HEK293 (cell line): Measurements from ENCODE around the gene AHSA1.

Experiments used
- CTCF ChIA-PET: fragments of 350-600 bp; formaldehyde crosslinking; extraction: SDS; loops from one replicate; lab custom pipeline; 2021; ENCODE audit warnings: antibody characterized with exemption; lab: Yijun Ruan, JAX
- POLR2A ChIA-PET: fragments of 300-600 bp; formaldehyde crosslinking; extraction: SDS; loops from one replicate; lab custom pipeline; 2020; ENCODE audit warnings: antibody characterized with exemption, inconsistent platforms; lab: Yijun Ruan, JAX
- H3K27ac ChIP-seq: fragments of 200-500 bp; sonication (Bioruptor generic); 2 replicates; pipeline ENCODE4 v1.5.1; 2014; ENCODE audit warnings: low read depth, low read length, control low read depth, inconsistent platforms; ENCODE audit errors: extremely low read depth
- H3K36me3 ChIP-seq, 2 experiments: fragments of 200-500 bp in 1 of 2; sonication (Bioruptor generic) in 1 of 2; 1 replicate in 1 of 2; 2 replicates in 1 of 2; pipeline ENCODE4 v1.5.1; 2014 to 2017; ENCODE audit warnings: inconsistent platforms in 2 of 2, low read length in 2 of 2; ENCODE audit not compliant: control insufficient read depth in 2 of 2, insufficient read depth in 1 of 2
- H3K4me1 ChIP-seq: fragments of 200-500 bp; sonication (Bioruptor generic); 2 replicates; pipeline ENCODE4 v1.5.1; 2014; ENCODE audit warnings: mild to moderate bottlenecking, low read length, inconsistent platforms; ENCODE audit not compliant: control insufficient read depth, insufficient read depth
- H3K4me3 ChIP-seq: 2 replicates; pipeline ENCODE4 v1.5.1; 2011; ENCODE audit warnings: low read depth, mild to moderate bottlenecking, control low read depth, low read length, moderate library complexity
- H3K9me3 ChIP-seq: fragments of 200-500 bp; sonication (Bioruptor generic); 2 replicates; pipeline ENCODE4 v1.5.1; 2014; ENCODE audit warnings: low read depth, low read length, inconsistent platforms; ENCODE audit not compliant: control insufficient read depth, insufficient read depth
- BCL11B ChIP-seq: fragments of 450-650 bp; formaldehyde crosslinking; IDR thresholded peaks from 2 replicates; pipeline ENCODE4 v1.5.1; 2016; ENCODE audit warnings: low read depth, missing biosample characterization, missing genetic modification characterization
- EGR2 ChIP-seq: fragments of 450-650 bp; formaldehyde crosslinking; IDR thresholded peaks from 2 replicates; pipeline ENCODE4 v1.5.1; 2016; ENCODE audit warnings: low read depth, missing biosample characterization, missing genetic modification characterization
- FEZF1 ChIP-seq: fragments of 450-650 bp; formaldehyde crosslinking; IDR thresholded peaks from 2 replicates; pipeline ENCODE4 v1.5.1; 2016; ENCODE audit warnings: missing biosample characterization, missing genetic modification characterization
- GLIS2 ChIP-seq: fragments of 450-650 bp; formaldehyde crosslinking; IDR thresholded peaks from 2 replicates; pipeline ENCODE4 v1.5.1; 2016; ENCODE audit warnings: missing biosample characterization, missing genetic modification characterization
- KLF8 ChIP-seq: fragments of 450-650 bp; formaldehyde crosslinking; IDR thresholded peaks from 2 replicates; pipeline ENCODE4 v1.5.1; 2016; ENCODE audit warnings: missing biosample characterization, missing genetic modification characterization
- KLF9 ChIP-seq: fragments of 450-650 bp; formaldehyde crosslinking; IDR thresholded peaks from 2 replicates; pipeline ENCODE4 v1.5.1; 2016; ENCODE audit warnings: missing biosample characterization, missing genetic modification characterization, low read depth
- MEIS1 ChIP-seq: sonication (generic); formaldehyde crosslinking; IDR thresholded peaks from 2 replicates; pipeline ENCODE4 v1.8.1; 2022; ENCODE audit warnings: missing genetic modification reagents, mild to moderate bottlenecking, borderline replicate concordance
- MYNN ChIP-seq: fragments of 450-650 bp; formaldehyde crosslinking; IDR thresholded peaks from 2 replicates; pipeline ENCODE4 v1.5.1; 2016; ENCODE audit warnings: missing biosample characterization, missing genetic modification characterization, borderline replicate concordance
- MZF1 ChIP-seq: fragments of 450-650 bp; formaldehyde crosslinking; IDR thresholded peaks from 2 replicates; pipeline ENCODE4 v1.5.1; 2017; ENCODE audit warnings: missing biosample characterization, missing genetic modification characterization, borderline replicate concordance
- WT1 ChIP-seq: fragments of 450-650 bp; formaldehyde crosslinking; IDR thresholded peaks from 2 replicates; pipeline ENCODE4 v1.5.1; 2016; ENCODE audit warnings: missing biosample characterization, missing genetic modification characterization
- ZBTB17 ChIP-seq: fragments of 450-650 bp; formaldehyde crosslinking; IDR thresholded peaks from 2 replicates; pipeline ENCODE4 v1.5.1; 2016; ENCODE audit warnings: missing biosample characterization, missing genetic modification characterization
- ZBTB8A ChIP-seq: fragments of 450-650 bp; formaldehyde crosslinking; IDR thresholded peaks from 2 replicates; pipeline ENCODE4 v1.5.1; 2016; ENCODE audit warnings: missing biosample characterization, missing genetic modification characterization
- ZNF138 ChIP-seq: fragments of 450-650 bp; formaldehyde crosslinking; IDR thresholded peaks from 2 replicates; pipeline ENCODE4 v1.5.1; 2016; ENCODE audit warnings: missing biosample characterization, missing genetic modification characterization, borderline replicate concordance
- ZNF16 ChIP-seq: fragments of 450-650 bp; formaldehyde crosslinking; IDR thresholded peaks from 2 replicates; pipeline ENCODE4 v1.5.1; 2016; ENCODE audit warnings: low read depth, missing biosample characterization, missing genetic modification characterization
- ZNF174 ChIP-seq: fragments of 450-650 bp; formaldehyde crosslinking; IDR thresholded peaks from 2 replicates; pipeline ENCODE4 v1.5.0; 2017; ENCODE audit warnings: missing biosample characterization, mild to moderate bottlenecking, missing genetic modification characterization
- ZNF292 ChIP-seq: fragments of 450-650 bp; formaldehyde crosslinking; IDR thresholded peaks from 2 replicates; pipeline ENCODE4 v1.5.1; 2016; ENCODE audit warnings: low read depth, missing biosample characterization, missing genetic modification characterization, borderline replicate concordance
- ZNF302 ChIP-seq: fragments of 450-650 bp; formaldehyde crosslinking; IDR thresholded peaks from 2 replicates; pipeline ENCODE4 v1.5.1; 2016; ENCODE audit warnings: missing biosample characterization, missing genetic modification characterization, low read depth
- ZNF324 ChIP-seq: fragments of 450-650 bp; formaldehyde crosslinking; IDR thresholded peaks from 2 replicates; pipeline ENCODE4 v1.5.1; 2016; ENCODE audit warnings: missing biosample characterization, missing genetic modification characterization
- ZNF501 ChIP-seq: fragments of 450-650 bp; formaldehyde crosslinking; IDR thresholded peaks from 2 replicates; pipeline ENCODE4 v1.5.1; 2016; ENCODE audit warnings: missing biosample characterization, missing genetic modification characterization
- ZNF549 ChIP-seq: fragments of 450-650 bp; IDR thresholded peaks from 2 replicates; pipeline ENCODE4 v1.5.1; 2018; ENCODE audit warnings: missing biosample characterization, missing genetic modification characterization, mild to moderate bottlenecking, inconsistent platforms, moderate library complexity
- ZNF561 ChIP-seq: fragments of 450-650 bp; IDR thresholded peaks from 2 replicates; pipeline ENCODE4 v1.5.1; 2018; ENCODE audit warnings: missing biosample characterization, missing genetic modification characterization, borderline replicate concordance
- ZNF600 ChIP-seq: fragments of 450-650 bp; formaldehyde crosslinking; IDR thresholded peaks from 2 replicates; pipeline ENCODE4 v1.5.1; 2016; ENCODE audit warnings: missing biosample characterization, missing genetic modification characterization
- ZNF664 ChIP-seq: fragments of 450-650 bp; formaldehyde crosslinking; IDR thresholded peaks from 2 replicates; pipeline ENCODE4 v1.5.1; 2016; ENCODE audit warnings: missing biosample characterization, missing genetic modification characterization
- ZNF837 ChIP-seq: fragments of 450-650 bp; formaldehyde crosslinking; IDR thresholded peaks from 2 replicates; pipeline ENCODE4 v1.5.1; 2016; ENCODE audit warnings: missing biosample characterization, missing genetic modification characterization
- ZSCAN16 ChIP-seq: fragments of 450-650 bp; formaldehyde crosslinking; IDR thresholded peaks from 2 replicates; pipeline ENCODE4 v1.5.1; 2016; ENCODE audit warnings: missing biosample characterization, missing genetic modification characterization
- TF ChIP-seq, protein P1 (sequence below): fragments of 450-650 bp; formaldehyde crosslinking; IDR thresholded peaks from 2 replicates; pipeline ENCODE4 v1.5.1; 2017; ENCODE audit warnings: missing biosample characterization, missing genetic modification characterization
- TF ChIP-seq, protein P2 (sequence below): fragments of 450-650 bp; formaldehyde crosslinking; IDR thresholded peaks from 2 replicates; pipeline ENCODE4 v1.5.1; 2017; ENCODE audit warnings: missing biosample characterization, missing genetic modification characterization
- TF ChIP-seq, protein P3 (sequence below): fragments of 450-650 bp; formaldehyde crosslinking; IDR thresholded peaks from 2 replicates; pipeline ENCODE4 v1.5.1; 2017; ENCODE audit warnings: missing biosample characterization, missing genetic modification characterization
- TF ChIP-seq, protein P4 (sequence below): fragments of 450-650 bp; formaldehyde crosslinking; IDR thresholded peaks from 2 replicates; pipeline ENCODE4 v1.5.1; 2017; ENCODE audit warnings: missing biosample characterization, missing genetic modification characterization
- TF ChIP-seq, protein P5 (sequence below): fragments of 450-650 bp; formaldehyde crosslinking; IDR thresholded peaks from 2 replicates; pipeline ENCODE4 v1.5.1; 2016; ENCODE audit warnings: missing biosample characterization, missing genetic modification characterization

AHSA1 gene

DNA sequence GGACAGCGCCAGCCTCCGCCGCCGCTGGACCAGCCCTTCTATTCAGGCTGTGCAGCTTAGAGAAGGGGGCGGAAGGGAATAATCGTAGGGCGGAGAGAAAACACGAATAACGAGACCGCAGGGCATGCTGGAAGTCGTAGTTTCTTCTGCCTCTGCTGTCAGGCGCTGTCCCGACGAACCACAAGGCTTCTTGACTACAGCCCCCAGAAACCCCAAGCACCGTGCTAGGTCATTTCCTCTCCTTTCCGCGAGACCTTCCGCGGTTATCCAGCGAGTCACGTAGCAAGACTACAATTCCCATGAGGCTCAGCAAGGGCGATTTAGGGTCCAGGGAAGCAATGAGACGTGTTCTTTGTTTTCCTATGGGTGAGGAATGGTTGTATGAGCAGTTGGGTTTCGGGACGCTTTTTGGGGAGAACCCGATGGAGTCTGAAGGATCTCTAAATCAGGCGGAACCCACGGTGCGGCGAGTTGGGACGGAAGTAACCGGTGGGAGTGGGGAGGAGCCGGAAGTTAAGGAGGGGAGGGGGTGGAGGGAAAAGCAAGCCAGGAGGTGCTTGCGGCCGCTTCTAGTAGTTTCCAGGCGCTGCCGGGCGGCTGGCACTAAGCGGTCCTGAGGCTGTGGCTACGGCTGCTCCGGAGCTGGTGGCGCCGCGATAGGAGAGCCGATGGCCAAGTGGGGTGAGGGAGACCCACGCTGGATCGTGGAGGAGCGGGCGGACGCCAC lies at the start of gene AHSA1, which contains the start of gene VIPAS39:
TSS of gene AHSA1 (plus strand) at position 572 of the 727 bp plus-strand sequence. CDS start at position 669, 97 bp downstream.
TSS of gene VIPAS39 (minus strand) at position 80 of the 727 bp plus-strand sequence. CDS start 3,499 bp downstream, outside the sequence.
- peaks cover 4% of the 10 kb centered on the region for H3K4me1 ChIP-seq
- ChIA-PET POLR2A (interaction anchor here (0.6 to 2.6 kb wide), 12 partner anchors 12 to 306 kb away, joined by 3 to 18 read pairs (median 3); partner anchors contain the start of genes GSTZ1, ISM2, POMT2 and SAMD15), CTCF (interaction anchor here (0.6 to 1.5 kb wide), 4 partner anchors 25 to 250 kb away, joined by 3 to 6 read pairs (median 4); partner anchors contain the start of genes ALKBH1 and SLIRP)
- H3K36me3 ChIP-seq, result peaks cover 29 to 43% of the 10 kb centered on the region in 2 experiments
- peak within 1 kb of the TSS; percentile 90 for H3K27ac ChIP-seq
- no peaks in the 10 kb centered on the region for H3K9me3 ChIP-seq
- peak within 1 kb of the TSS; percentile 90 for H3K4me3 ChIP-seq
- TF ChIP-seq ZNF138 (tag by site-specific recombination), result no peak
- TF ChIP-seq, protein P1, sequence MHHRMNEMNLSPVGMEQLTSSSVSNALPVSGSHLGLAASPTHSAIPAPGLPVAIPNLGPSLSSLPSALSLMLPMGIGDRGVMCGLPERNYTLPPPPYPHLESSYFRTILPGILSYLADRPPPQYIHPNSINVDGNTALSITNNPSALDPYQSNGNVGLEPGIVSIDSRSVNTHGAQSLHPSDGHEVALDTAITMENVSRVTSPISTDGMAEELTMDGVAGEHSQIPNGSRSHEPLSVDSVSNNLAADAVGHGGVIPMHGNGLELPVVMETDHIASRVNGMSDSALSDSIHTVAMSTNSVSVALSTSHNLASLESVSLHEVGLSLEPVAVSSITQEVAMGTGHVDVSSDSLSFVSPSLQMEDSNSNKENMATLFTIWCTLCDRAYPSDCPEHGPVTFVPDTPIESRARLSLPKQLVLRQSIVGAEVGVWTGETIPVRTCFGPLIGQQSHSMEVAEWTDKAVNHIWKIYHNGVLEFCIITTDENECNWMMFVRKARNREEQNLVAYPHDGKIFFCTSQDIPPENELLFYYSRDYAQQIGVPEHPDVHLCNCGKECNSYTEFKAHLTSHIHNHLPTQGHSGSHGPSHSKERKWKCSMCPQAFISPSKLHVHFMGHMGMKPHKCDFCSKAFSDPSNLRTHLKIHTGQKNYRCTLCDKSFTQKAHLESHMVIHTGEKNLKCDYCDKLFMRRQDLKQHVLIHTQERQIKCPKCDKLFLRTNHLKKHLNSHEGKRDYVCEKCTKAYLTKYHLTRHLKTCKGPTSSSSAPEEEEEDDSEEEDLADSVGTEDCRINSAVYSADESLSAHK (tag by site-specific recombination), result peak; percentile 77; the same call in 1 of the 2 replicates
- no peak for TF ChIP-seq ZNF549 (tag by site-specific recombination)
- TF ChIP-seq, protein P2, sequence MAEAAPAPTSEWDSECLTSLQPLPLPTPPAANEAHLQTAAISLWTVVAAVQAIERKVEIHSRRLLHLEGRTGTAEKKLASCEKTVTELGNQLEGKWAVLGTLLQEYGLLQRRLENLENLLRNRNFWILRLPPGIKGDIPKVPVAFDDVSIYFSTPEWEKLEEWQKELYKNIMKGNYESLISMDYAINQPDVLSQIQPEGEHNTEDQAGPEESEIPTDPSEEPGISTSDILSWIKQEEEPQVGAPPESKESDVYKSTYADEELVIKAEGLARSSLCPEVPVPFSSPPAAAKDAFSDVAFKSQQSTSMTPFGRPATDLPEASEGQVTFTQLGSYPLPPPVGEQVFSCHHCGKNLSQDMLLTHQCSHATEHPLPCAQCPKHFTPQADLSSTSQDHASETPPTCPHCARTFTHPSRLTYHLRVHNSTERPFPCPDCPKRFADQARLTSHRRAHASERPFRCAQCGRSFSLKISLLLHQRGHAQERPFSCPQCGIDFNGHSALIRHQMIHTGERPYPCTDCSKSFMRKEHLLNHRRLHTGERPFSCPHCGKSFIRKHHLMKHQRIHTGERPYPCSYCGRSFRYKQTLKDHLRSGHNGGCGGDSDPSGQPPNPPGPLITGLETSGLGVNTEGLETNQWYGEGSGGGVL, result peak; percentile 47
- no peak for TF ChIP-seq ZNF302 (tag by site-specific recombination)
- TF ChIP-seq, protein P3, sequence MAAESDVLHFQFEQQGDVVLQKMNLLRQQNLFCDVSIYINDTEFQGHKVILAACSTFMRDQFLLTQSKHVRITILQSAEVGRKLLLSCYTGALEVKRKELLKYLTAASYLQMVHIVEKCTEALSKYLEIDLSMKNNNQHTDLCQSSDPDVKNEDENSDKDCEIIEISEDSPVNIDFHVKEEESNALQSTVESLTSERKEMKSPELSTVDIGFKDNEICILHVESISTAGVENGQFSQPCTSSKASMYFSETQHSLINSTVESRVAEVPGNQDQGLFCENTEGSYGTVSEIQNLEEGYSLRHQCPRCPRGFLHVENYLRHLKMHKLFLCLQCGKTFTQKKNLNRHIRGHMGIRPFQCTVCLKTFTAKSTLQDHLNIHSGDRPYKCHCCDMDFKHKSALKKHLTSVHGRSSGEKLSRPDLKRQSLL (tag by site-specific recombination), result no peak
- no peak for TF ChIP-seq ZNF292 (tag by site-specific recombination)
- TF ChIP-seq MZF1, result no peak
- TF ChIP-seq MEIS1 (CRISPR knock-in tag), result no peak
- TF ChIP-seq ZBTB17, result peak; percentile 88
- TF ChIP-seq ZNF664 (tag by site-specific recombination), result no peak
- no peak for TF ChIP-seq BCL11B (tag by site-specific recombination)
- no peak; the same call in 1 of the 2 replicates for TF ChIP-seq WT1 (tag by site-specific recombination)
- TF ChIP-seq ZNF174 (tag by site-specific recombination), result no peak
- no peak; the same call in none of the 2 replicates for TF ChIP-seq ZBTB8A (tag by site-specific recombination)
- TF ChIP-seq ZNF837 (tag by site-specific recombination), result no peak
- 0 out of 2 replicates have a peak, but pooled peaks have one; percentile 6 for TF ChIP-seq ZNF600 (tag by site-specific recombination)
- TF ChIP-seq, protein P4, sequence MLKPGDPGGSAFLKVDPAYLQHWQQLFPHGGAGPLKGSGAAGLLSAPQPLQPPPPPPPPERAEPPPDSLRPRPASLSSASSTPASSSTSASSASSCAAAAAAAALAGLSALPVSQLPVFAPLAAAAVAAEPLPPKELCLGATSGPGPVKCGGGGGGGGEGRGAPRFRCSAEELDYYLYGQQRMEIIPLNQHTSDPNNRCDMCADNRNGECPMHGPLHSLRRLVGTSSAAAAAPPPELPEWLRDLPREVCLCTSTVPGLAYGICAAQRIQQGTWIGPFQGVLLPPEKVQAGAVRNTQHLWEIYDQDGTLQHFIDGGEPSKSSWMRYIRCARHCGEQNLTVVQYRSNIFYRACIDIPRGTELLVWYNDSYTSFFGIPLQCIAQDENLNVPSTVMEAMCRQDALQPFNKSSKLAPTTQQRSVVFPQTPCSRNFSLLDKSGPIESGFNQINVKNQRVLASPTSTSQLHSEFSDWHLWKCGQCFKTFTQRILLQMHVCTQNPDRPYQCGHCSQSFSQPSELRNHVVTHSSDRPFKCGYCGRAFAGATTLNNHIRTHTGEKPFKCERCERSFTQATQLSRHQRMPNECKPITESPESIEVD, result no peak
- TF ChIP-seq, protein P5, sequence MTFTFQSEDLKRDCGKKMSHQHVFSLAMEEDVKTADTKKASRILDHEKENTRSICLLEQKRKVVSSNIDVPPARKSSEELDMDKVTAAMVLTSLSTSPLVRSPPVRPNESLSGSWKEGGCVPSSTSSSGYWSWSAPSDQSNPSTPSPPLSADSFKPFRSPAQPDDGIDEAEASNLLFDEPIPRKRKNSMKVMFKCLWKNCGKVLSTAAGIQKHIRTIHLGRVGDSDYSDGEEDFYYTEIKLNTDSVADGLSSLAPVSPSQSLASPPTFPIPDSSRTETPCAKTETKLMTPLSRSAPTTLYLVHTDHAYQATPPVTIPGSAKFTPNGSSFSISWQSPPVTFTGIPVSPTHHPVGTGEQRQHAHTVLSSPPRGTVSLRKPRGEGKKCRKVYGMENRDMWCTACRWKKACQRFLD, result no peak
- TF ChIP-seq FEZF1 (tag by site-specific recombination), result no peak
- peak; percentile 93 for TF ChIP-seq KLF8 (tag by site-specific recombination)
- TF ChIP-seq ZNF561 (tag by site-specific recombination), result no peak
- TF ChIP-seq ZNF16 (tag by site-specific recombination), result no peak
- no peak for TF ChIP-seq MYNN (tag by site-specific recombination)
- peak; percentile 74 for TF ChIP-seq GLIS2 (tag by site-specific recombination)
- TF ChIP-seq ZNF324 (tag by site-specific recombination), result no peak
- no peak for TF ChIP-seq ZSCAN16 (tag by site-specific recombination)
- TF ChIP-seq EGR2, result peak; percentile 18
- TF ChIP-seq ZNF501, result peak; percentile 66; the same call in 1 of the 2 replicates
- TF ChIP-seq KLF9 (tag by site-specific recombination), result peak; percentile 32; the same call in 1 of the 2 replicates
